DND-41 (cell line): ENCODE data around the gene PAPOLA.

Experiments
- CTCF ChIP-seq: IDR thresholded peaks from 2 replicates; pipeline ENCODE4 v1.5.1; 2012; ENCODE audit warnings: borderline replicate concordance, low read length, moderate library complexity, mild to moderate bottlenecking; ENCODE audit not compliant: poor library complexity, severe bottlenecking; ENCODE audit errors: extremely low read depth
- EZH2 ChIP-seq: IDR thresholded peaks from 3 replicates; pipeline ENCODE4 v1.6.1; 2012; ENCODE audit warnings: borderline replicate concordance, low read depth, mild to moderate bottlenecking, moderate library complexity, low read length, inconsistent platforms; ENCODE audit not compliant: severe bottlenecking

- TF ChIP-seq CTCF, result no peak
- no peak for TF ChIP-seq EZH2
These were observed 22.6 kb upstream of the PAPOLA start for GRCh38 chr14:96479435-96480146.
